ENCODE data around the gene TTC27. TPM values are rescaled to one million over a fixed set of nuclear protein-coding genes. Genes with fewer than 3 reads are reported as not detected.

The TTC27 gene
- polyA plus RNA-seq, 1 donor (not counting 4 experiments of a cell fraction or from before 2014, with no cell fraction given): 28.7 TPM

DNA sequence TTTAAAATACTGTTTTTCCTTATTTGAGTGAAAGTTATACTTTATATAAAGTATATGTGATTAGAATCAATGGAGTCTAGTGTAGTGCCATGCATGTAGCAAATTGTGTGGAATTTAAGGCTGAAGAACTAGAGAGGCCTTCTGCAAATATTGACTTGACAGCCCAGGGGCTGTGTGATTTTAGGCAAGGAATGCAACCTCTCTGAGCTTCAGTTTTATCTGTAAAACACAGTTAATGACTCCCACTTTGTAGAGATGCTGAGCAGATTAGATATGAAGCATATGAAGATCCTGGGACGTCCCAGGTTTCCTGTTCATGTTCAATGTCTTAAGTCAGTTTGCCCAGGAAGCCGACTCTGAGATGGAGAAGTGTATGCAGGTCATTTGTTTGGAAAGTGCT lies 235.5 kb downstream of the TTC27 start:
- FAIRE-seq (no peak), DNase-seq (ENCODE audit: low read depth, low spot score) (no peak)
- H3K9me1 ChIP-seq (ENCODE audit: control insufficient read depth, extremely low read depth, insufficient read depth, low read length): no peaks in the 10 kb centered on the region
- no peaks in the 10 kb centered on the region for H4K20me1 ChIP-seq (ENCODE audit: control insufficient read depth, extremely low read depth, insufficient read depth, low read length)
- no peaks in the 10 kb centered on the region for H3K36me3 ChIP-seq (ENCODE audit: control insufficient read depth in 2 of 2, extremely low read depth in 1 of 2, insufficient read depth in 2 of 2, low read length in 2 of 2)
- peaks cover 5% of the 10 kb centered on the region for H3K27me3 ChIP-seq (ENCODE audit: control insufficient read depth, extremely low read depth, insufficient read depth, low read length)
- H3K79me2 ChIP-seq (ENCODE audit: control insufficient read depth, insufficient read depth, low read length): no peaks in the 10 kb centered on the region
- no peak overlapping the region for H3K9ac ChIP-seq (ENCODE audit: control insufficient read depth, extremely low read depth, insufficient read depth, low read length)
- H3K4me3 ChIP-seq (ENCODE audit: control insufficient read depth in 2 of 3, extremely low read depth in 1 of 3, insufficient read depth in 2 of 3, low read depth in 1 of 3, low read length in 3 of 3): no peak overlapping the region
- no peak overlapping the region for H3K27ac ChIP-seq (ENCODE audit: control insufficient read depth, insufficient read depth, low read length)
- dilution Hi-C loops (cut with MboI; ENCODE audit: extremely low pct_ligation_motif_present, low sequenced_read_pairs): no loop called here
- H3K4me1 ChIP-seq (ENCODE audit: control insufficient read depth, extremely low read depth, insufficient read depth, low read length): peaks cover 7% of the 10 kb centered on the region
- H3K9me3 ChIP-seq (ENCODE audit: control insufficient read depth, low read depth, low read length): no peaks in the 10 kb centered on the region
- no peak overlapping the region for H3K4me2 ChIP-seq (ENCODE audit: control insufficient read depth, extremely low read depth, insufficient read depth, low read depth, low read length)
- H2AFZ ChIP-seq (ENCODE audit: control insufficient read depth, low read length): no peak overlapping the region
- TF ChIP-seq, protein P1, sequence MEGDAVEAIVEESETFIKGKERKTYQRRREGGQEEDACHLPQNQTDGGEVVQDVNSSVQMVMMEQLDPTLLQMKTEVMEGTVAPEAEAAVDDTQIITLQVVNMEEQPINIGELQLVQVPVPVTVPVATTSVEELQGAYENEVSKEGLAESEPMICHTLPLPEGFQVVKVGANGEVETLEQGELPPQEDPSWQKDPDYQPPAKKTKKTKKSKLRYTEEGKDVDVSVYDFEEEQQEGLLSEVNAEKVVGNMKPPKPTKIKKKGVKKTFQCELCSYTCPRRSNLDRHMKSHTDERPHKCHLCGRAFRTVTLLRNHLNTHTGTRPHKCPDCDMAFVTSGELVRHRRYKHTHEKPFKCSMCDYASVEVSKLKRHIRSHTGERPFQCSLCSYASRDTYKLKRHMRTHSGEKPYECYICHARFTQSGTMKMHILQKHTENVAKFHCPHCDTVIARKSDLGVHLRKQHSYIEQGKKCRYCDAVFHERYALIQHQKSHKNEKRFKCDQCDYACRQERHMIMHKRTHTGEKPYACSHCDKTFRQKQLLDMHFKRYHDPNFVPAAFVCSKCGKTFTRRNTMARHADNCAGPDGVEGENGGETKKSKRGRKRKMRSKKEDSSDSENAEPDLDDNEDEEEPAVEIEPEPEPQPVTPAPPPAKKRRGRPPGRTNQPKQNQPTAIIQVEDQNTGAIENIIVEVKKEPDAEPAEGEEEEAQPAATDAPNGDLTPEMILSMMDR (optimal IDR thresholded peaks at IDR 0.05 in 1 of 3, IDR thresholded peaks at IDR 0.05 in 1 of 3, conservative IDR thresholded peaks at IDR 0.05 in 1 of 3; ENCODE audit: extremely low read depth in 1 of 3, insufficient read depth in 2 of 3, low read length in 3 of 3): no peak
- no peak for TF ChIP-seq EZH2 (IDR thresholded peaks at IDR 0.05; ENCODE audit: low read length)

DNA sequence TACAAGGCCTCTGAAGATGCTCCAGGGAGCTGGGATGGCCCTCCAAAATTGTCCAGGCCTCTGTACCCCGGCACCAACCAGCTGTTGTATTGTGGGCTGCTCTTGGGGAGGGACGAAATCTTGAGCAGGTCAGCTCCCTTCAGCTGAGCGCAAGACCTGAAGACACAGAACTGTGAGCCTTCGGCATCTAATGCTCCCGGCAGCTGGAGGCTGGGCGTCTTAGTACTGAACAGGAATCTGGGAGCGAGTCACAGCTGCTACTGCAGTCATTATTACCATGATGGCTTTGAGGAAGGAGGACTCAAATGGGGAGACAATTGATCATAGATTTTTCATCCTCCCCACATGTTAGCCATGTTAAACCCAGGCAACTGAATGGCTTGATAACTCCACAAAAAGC lies 236.0 kb downstream of the TTC27 start:
- Histone ChIP-seq H3K27ac (ENCODE audit: control insufficient read depth, insufficient read depth, low read length) (no peak overlapping the region), H3K79me2 (ENCODE audit: control insufficient read depth, insufficient read depth, low read length) (no peaks in the 10 kb centered on the region), H2AFZ (ENCODE audit: control insufficient read depth, low read length) (no peak overlapping the region), H3K36me3 (ENCODE audit: control insufficient read depth in 2 of 2, extremely low read depth in 1 of 2, insufficient read depth in 2 of 2, low read length in 2 of 2) (no peaks in the 10 kb centered on the region), H3K9me3 (ENCODE audit: control insufficient read depth, low read depth, low read length) (no peaks in the 10 kb centered on the region), H3K9ac (ENCODE audit: control insufficient read depth, extremely low read depth, insufficient read depth, low read length) (no peak overlapping the region), H3K4me3 (ENCODE audit: control insufficient read depth in 2 of 3, extremely low read depth in 1 of 3, insufficient read depth in 2 of 3, low read depth in 1 of 3, low read length in 3 of 3) (no peak overlapping the region), H3K4me2 (ENCODE audit: control insufficient read depth, extremely low read depth, insufficient read depth, low read depth, low read length) (no peak overlapping the region), H3K9me1 (ENCODE audit: control insufficient read depth, extremely low read depth, insufficient read depth, low read length) (no peaks in the 10 kb centered on the region), H4K20me1 (ENCODE audit: control insufficient read depth, extremely low read depth, insufficient read depth, low read length) (no peaks in the 10 kb centered on the region), H3K27me3 (ENCODE audit: control insufficient read depth, extremely low read depth, insufficient read depth, low read length) (peaks cover 5% of the 10 kb centered on the region), H3K4me1 (ENCODE audit: control insufficient read depth, extremely low read depth, insufficient read depth, low read length) (peaks cover 7% of the 10 kb centered on the region)
- TF ChIP-seq, protein P1 (optimal IDR thresholded peaks at IDR 0.05 in 1 of 3, IDR thresholded peaks at IDR 0.05 in 1 of 3, conservative IDR thresholded peaks at IDR 0.05 in 1 of 3; ENCODE audit: extremely low read depth in 1 of 3, insufficient read depth in 2 of 3, low read length in 3 of 3): no peak
- TF ChIP-seq EZH2 (IDR thresholded peaks at IDR 0.05; ENCODE audit: low read length): no peak
- DNase-seq (ENCODE audit: low read depth, low spot score) (no peak), FAIRE-seq (no peak)
- dilution Hi-C loops (cut with MboI; ENCODE audit: extremely low pct_ligation_motif_present, low sequenced_read_pairs): no loop called here

All from keratinocyte (primary cell).